ENCODE results near the gene VSTM4.

- TF ChIP-seq POLR2AphosphoS5 (IDR thresholded peaks at IDR 0.05; ENCODE audit: low read depth) (no peak), CTCF (IDR thresholded peaks at IDR 0.05; ENCODE audit: insufficient read depth, low read length) (no peak), GABPA (IDR thresholded peaks at IDR 0.05; ENCODE audit: low read depth) (no peak), SPI1 (IDR thresholded peaks at IDR 0.05; ENCODE audit: borderline replicate concordance, low read depth) (no peak)
- TF ChIP-seq, protein P1, sequence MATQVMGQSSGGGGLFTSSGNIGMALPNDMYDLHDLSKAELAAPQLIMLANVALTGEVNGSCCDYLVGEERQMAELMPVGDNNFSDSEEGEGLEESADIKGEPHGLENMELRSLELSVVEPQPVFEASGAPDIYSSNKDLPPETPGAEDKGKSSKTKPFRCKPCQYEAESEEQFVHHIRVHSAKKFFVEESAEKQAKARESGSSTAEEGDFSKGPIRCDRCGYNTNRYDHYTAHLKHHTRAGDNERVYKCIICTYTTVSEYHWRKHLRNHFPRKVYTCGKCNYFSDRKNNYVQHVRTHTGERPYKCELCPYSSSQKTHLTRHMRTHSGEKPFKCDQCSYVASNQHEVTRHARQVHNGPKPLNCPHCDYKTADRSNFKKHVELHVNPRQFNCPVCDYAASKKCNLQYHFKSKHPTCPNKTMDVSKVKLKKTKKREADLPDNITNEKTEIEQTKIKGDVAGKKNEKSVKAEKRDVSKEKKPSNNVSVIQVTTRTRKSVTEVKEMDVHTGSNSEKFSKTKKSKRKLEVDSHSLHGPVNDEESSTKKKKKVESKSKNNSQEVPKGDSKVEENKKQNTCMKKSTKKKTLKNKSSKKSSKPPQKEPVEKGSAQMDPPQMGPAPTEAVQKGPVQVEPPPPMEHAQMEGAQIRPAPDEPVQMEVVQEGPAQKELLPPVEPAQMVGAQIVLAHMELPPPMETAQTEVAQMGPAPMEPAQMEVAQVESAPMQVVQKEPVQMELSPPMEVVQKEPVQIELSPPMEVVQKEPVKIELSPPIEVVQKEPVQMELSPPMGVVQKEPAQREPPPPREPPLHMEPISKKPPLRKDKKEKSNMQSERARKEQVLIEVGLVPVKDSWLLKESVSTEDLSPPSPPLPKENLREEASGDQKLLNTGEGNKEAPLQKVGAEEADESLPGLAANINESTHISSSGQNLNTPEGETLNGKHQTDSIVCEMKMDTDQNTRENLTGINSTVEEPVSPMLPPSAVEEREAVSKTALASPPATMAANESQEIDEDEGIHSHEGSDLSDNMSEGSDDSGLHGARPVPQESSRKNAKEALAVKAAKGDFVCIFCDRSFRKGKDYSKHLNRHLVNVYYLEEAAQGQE (IDR thresholded peaks at IDR 0.05; ENCODE audit: insufficient replicate concordance, low read depth) = no peak
These were observed 11.6 kb downstream of the VSTM4 start for GRCh38 chr10:49103761-49104160.

Data from HL-60 (cell line).